PFSK-1 (cell line): ENCODE data around the gene TENM3.

Source experiments
- FOXP2 ChIP-seq: optimal IDR thresholded peaks from 2 replicates; pipeline ENCODE3; 2011; ENCODE audit warnings: borderline replicate concordance, control low read depth, inconsistent platforms; ENCODE audit not compliant: insufficient read depth; ENCODE audit errors: extremely low read length, extremely low read depth
- POLR2AphosphoS5 ChIP-seq: IDR thresholded peaks from 2 replicates; pipeline ENCODE4 v1.6.1; 2012; ENCODE audit warnings: low read depth, mild to moderate bottlenecking, control low read depth, low read length, moderate library complexity
- TAF1 ChIP-seq: IDR thresholded peaks from 2 replicates; pipeline ENCODE4 v1.6.1; 2012; ENCODE audit warnings: low read length, control low read depth, borderline replicate concordance; ENCODE audit not compliant: insufficient read depth

GRCh38 chr4:182803235-182803634 lies 560.0 kb downstream of the TENM3 start:
- TF ChIP-seq POLR2AphosphoS5 (no peak), TAF1 (no peak), FOXP2 (no peak)
